H9 (cell line): ENCODE results near the gene GABRR3. TPM values are rescaled to one million over a fixed set of nuclear protein-coding genes. Genes with fewer than 3 reads are reported as not detected.

Source experiments
- DNase-seq: peaks from one replicate; pipeline ENCODE4 v3.0.0-alpha.2; 2017
- H2AFZ ChIP-seq: one replicate; pipeline ENCODE4 v1.6.1; 2013; ENCODE audit warnings: mild to moderate bottlenecking, low read length, control low read depth, moderate library complexity
- H2AK5ac ChIP-seq: 2 replicates; pipeline ENCODE4 v1.6.1; 2013; ENCODE audit warnings: low read length, control low read depth, mixed read lengths; ENCODE audit not compliant: insufficient read length
- H2BK120ac ChIP-seq: one replicate; pipeline ENCODE4 v1.6.1; 2013; ENCODE audit warnings: low read depth, mild to moderate bottlenecking, low read length, control low read depth, inconsistent platforms; ENCODE audit not compliant: poor library complexity, severe bottlenecking
- H2BK12ac ChIP-seq: 2 replicates; pipeline ENCODE4 v1.6.1; 2013; ENCODE audit warnings: low read length, control low read depth, mixed read lengths, low read depth; ENCODE audit not compliant: insufficient read length
- H2BK15ac ChIP-seq: 2 replicates; pipeline ENCODE4 v1.6.1; 2013; ENCODE audit warnings: low read depth, low read length, control low read depth
- H2BK20ac ChIP-seq: one replicate; pipeline ENCODE4 v1.6.1; 2013; ENCODE audit warnings: low read depth, mild to moderate bottlenecking, low read length, control low read depth, inconsistent platforms; ENCODE audit not compliant: poor library complexity, severe bottlenecking
- H2BK5ac ChIP-seq: 2 replicates; pipeline ENCODE4 v1.6.1; 2013; ENCODE audit warnings: low read length, control low read depth, mixed read lengths; ENCODE audit not compliant: insufficient read length
- H3K14ac ChIP-seq: 2 replicates; pipeline ENCODE4 v1.6.1; 2013; ENCODE audit warnings: low read length, control low read depth; ENCODE audit not compliant: insufficient read depth
- H3K18ac ChIP-seq: 2 replicates; pipeline ENCODE4 v1.6.1; 2013; ENCODE audit warnings: low read depth, mild to moderate bottlenecking, mixed read lengths, low read length, control low read depth; ENCODE audit not compliant: insufficient read length
- H3K23ac ChIP-seq: 2 replicates; pipeline ENCODE4 v1.6.1; 2013; ENCODE audit warnings: low read length, control low read depth, mixed read lengths, low read depth; ENCODE audit not compliant: insufficient read length
- H3K23me2 ChIP-seq: 2 replicates; pipeline ENCODE4 v1.6.1; 2013; ENCODE audit warnings: low read depth, mild to moderate bottlenecking, mixed read lengths, low read length, control low read depth; ENCODE audit not compliant: insufficient read length, poor library complexity, severe bottlenecking
- H3K27ac ChIP-seq: 2 replicates; pipeline ENCODE4 v1.5.1; 2013; ENCODE audit warnings: low read length, control low read depth, mixed read lengths, low read depth; ENCODE audit not compliant: insufficient read length
- H3K27me3 ChIP-seq: 2 replicates; pipeline ENCODE4 v1.6.1; 2013; ENCODE audit warnings: low read length, control low read depth, inconsistent platforms; ENCODE audit not compliant: insufficient read depth
- H3K4ac ChIP-seq: 2 replicates; pipeline ENCODE4 v1.6.1; 2013; ENCODE audit warnings: low read depth, mild to moderate bottlenecking, control low read depth, inconsistent platforms, low read length, moderate library complexity
- H3K4me1 ChIP-seq: 2 replicates; pipeline ENCODE4 v1.6.1; 2013; ENCODE audit warnings: low read length, control low read depth, inconsistent platforms; ENCODE audit not compliant: insufficient read depth
- H3K4me2 ChIP-seq: 2 replicates; pipeline ENCODE4 v1.6.1; 2013; ENCODE audit warnings: low read length, control low read depth, mixed read lengths; ENCODE audit not compliant: insufficient read length, insufficient read depth
- H3K56ac ChIP-seq: 2 replicates; pipeline ENCODE4 v1.6.1; 2013; ENCODE audit warnings: low read depth, mild to moderate bottlenecking, mixed read lengths, low read length, control low read depth; ENCODE audit not compliant: insufficient read length
- H3K79me1 ChIP-seq: 2 replicates; pipeline ENCODE4 v1.6.1; 2013; ENCODE audit warnings: low read depth, mild to moderate bottlenecking, moderate library complexity, low read length, control low read depth, inconsistent platforms; ENCODE audit not compliant: insufficient read depth, poor library complexity, severe bottlenecking
- H3K79me2 ChIP-seq: 2 replicates; pipeline ENCODE4 v1.6.1; 2013; ENCODE audit warnings: low read length, control low read depth, inconsistent platforms; ENCODE audit not compliant: insufficient read depth
- H3K9ac ChIP-seq: 2 replicates; pipeline ENCODE4 v1.6.1; 2013; ENCODE audit warnings: low read length, control low read depth, mixed read lengths; ENCODE audit not compliant: insufficient read length; ENCODE audit errors: extremely low read depth
- H3K9me3 ChIP-seq: one replicate; pipeline ENCODE4 v1.6.1; 2013; ENCODE audit warnings: low read depth, low read length, inconsistent platforms; ENCODE audit not compliant: control insufficient read depth
- H3T11ph ChIP-seq: one replicate; pipeline ENCODE4 v1.6.1; 2013; ENCODE audit warnings: mild to moderate bottlenecking, low read length, control low read depth, inconsistent platforms
- H4K20me1 ChIP-seq: one replicate; pipeline ENCODE4 v1.6.1; 2013; ENCODE audit not compliant: control insufficient read depth, insufficient read length, insufficient read depth
- H4K5ac ChIP-seq: 2 replicates; pipeline ENCODE4 v1.6.1; 2013; ENCODE audit warnings: low read depth, mild to moderate bottlenecking, mixed read lengths, low read length, control low read depth; ENCODE audit not compliant: insufficient read length
- H4K8ac ChIP-seq: replicated peaks from 2 replicates; pipeline ENCODE4 v1.6.1; 2013; ENCODE audit warnings: low read length, control low read depth, mixed read lengths, low read depth; ENCODE audit not compliant: insufficient read length
- H4K91ac ChIP-seq: 2 replicates; pipeline ENCODE4 v1.6.1; 2013; ENCODE audit warnings: low read depth, mild to moderate bottlenecking, moderate library complexity, mixed read lengths, low read length, control low read depth; ENCODE audit not compliant: insufficient read length
- H3K27ac Mint-ChIP-seq, 3 experiments: 2 replicates in 2 of 3; 3 replicates in 1 of 3; pipeline ENCODE4 v1.8.0; 2020 to 2021; ENCODE audit warnings: mixed read lengths in 3 of 3, mild to moderate bottlenecking in 1 of 3, moderate library complexity in 1 of 3
- H3K27me3 Mint-ChIP-seq: 2 replicates; pipeline ENCODE4 v1.8.0; 2021; ENCODE audit warnings: low read depth, mild to moderate bottlenecking, moderate library complexity, mixed read lengths
- H3K36me3 Mint-ChIP-seq, 3 experiments: 2 replicates in 2 of 3; 3 replicates in 1 of 3; pipeline ENCODE4 v1.8.0; 2020 to 2021; ENCODE audit warnings: low read depth in 3 of 3, mixed read lengths in 3 of 3; ENCODE audit not compliant: insufficient read depth in 1 of 3
- H3K4me1 Mint-ChIP-seq, 2 experiments: 2 replicates each; pipeline ENCODE4 v1.8.0; 2020; ENCODE audit warnings: mixed read lengths in 2 of 2
- H3K4me3 Mint-ChIP-seq, 2 experiments: 2 replicates in 1 of 2; 3 replicates in 1 of 2; pipeline ENCODE4 v1.8.0; 2020 to 2021; ENCODE audit warnings: mild to moderate bottlenecking in 2 of 2, mixed read lengths in 2 of 2, moderate library complexity in 1 of 2
- H3K9me3 Mint-ChIP-seq, 2 experiments: 2 replicates in 1 of 2; 3 replicates in 1 of 2; pipeline ENCODE4 v1.8.0; 2020; ENCODE audit warnings: mild to moderate bottlenecking in 2 of 2, mixed read lengths in 2 of 2, moderate library complexity in 1 of 2
- CTCF ChIP-seq: fragments of 200-600 bp; sonication (generic); conservative IDR thresholded peaks from 3 replicates; pipeline ENCODE4 v1.8.0; 2021; ENCODE audit warnings: antibody characterized with exemption, mild to moderate bottlenecking
- WGBS: extraction: QIAGEN DNeasy Blood & Tissue Kit; methylation state at CpG from one replicate; pipeline ENCODE4 v1.1.7; 2013; ENCODE audit warnings: missing lambda C conversion rate, low lambda C conversion rate, mixed read lengths; ENCODE audit not compliant: insufficient read length; ENCODE audit errors: extremely low coverage; 5-methylcytosine and 5-hydroxymethylcytosine counted together
- total RNA-seq: library from RNA; stranded (reverse); gene quantifications from 2 replicates; pipeline ENCODE4 v1.2.1, GENCODE V29; 2021

The GABRR3 gene
- total RNA-seq, 1 experiment from 2014 or later: not detected

- H2BK5ac ChIP-seq: no peak overlapping the region
- no peak for TF ChIP-seq CTCF
- no peak overlapping the region for H3K27ac ChIP-seq
- no peak overlapping the region for H4K8ac ChIP-seq
- no peak overlapping the region for H3K56ac ChIP-seq
- H2BK20ac ChIP-seq: no peak overlapping the region
- H3K9me3 ChIP-seq: no peaks in the 10 kb centered on the region
- H3K27ac Mint-ChIP-seq: no peak overlapping the region
- H2BK12ac ChIP-seq: no peak overlapping the region
- H3K27me3 Mint-ChIP-seq: no peaks in the 10 kb centered on the region
- no peak overlapping the region for H2BK15ac ChIP-seq
- H4K5ac ChIP-seq: no peak overlapping the region
- H3K9ac ChIP-seq: no peak overlapping the region
- no peaks in the 10 kb centered on the region for H3K27me3 ChIP-seq
- no peak overlapping the region for H2AFZ ChIP-seq
- H4K20me1 ChIP-seq: no peaks in the 10 kb centered on the region
- peaks cover 0 to under 1% of the 10 kb centered on the region in 2 experiments; a peak in 1 of 4 replicates for H3K4me1 Mint-ChIP-seq
- WGBS: no CpG with 5 or more reads among the region's 4 CpGs
- no peak overlapping the region for H3K14ac ChIP-seq
- H3K23me2 ChIP-seq: no peaks in the 10 kb centered on the region
- no peak overlapping the region for H3K4me2 ChIP-seq
- no peak overlapping the region for H3K4ac ChIP-seq
- no peaks in the 10 kb centered on the region for H3K79me2 ChIP-seq
- H3K4me1 ChIP-seq: no peaks in the 10 kb centered on the region
- H3K36me3 Mint-ChIP-seq: no peaks in the 10 kb centered on the region
- no peak overlapping the region for H3K18ac ChIP-seq
- H4K91ac ChIP-seq: no peak overlapping the region
- DNase-seq: no peak
- H3K79me1 ChIP-seq: no peaks in the 10 kb centered on the region
- no peak overlapping the region for H3K23ac ChIP-seq
- no peak overlapping the region for H2AK5ac ChIP-seq
- no peak overlapping the region for H3K4me3 Mint-ChIP-seq
- no peak overlapping the region for H3T11ph ChIP-seq
- no peaks in the 10 kb centered on the region; a peak in 1 of 5 replicates for H3K9me3 Mint-ChIP-seq
- H2BK120ac ChIP-seq: no peak overlapping the region
Measured at GRCh38 chr3:98013411-98014267, 21.5 kb downstream of the GABRR3 start.
